Measurements from ENCODE around the gene BMS1. TPM values are rescaled to one million over a fixed set of nuclear protein-coding genes. Genes with fewer than 3 reads are reported as not detected.
A peak's percentile ranks its signal among the peaks of the same experiment; 100 is the strongest.
"Not testable (repeated sequence)": the region's sequence is repeated elsewhere in the genome, so short reads cannot be mapped to it uniquely, and the experiment has no call there.

BMS1 gene
- total RNA-seq, 1 experiment from 2014 or later = 35.9 TPM

DNA sequence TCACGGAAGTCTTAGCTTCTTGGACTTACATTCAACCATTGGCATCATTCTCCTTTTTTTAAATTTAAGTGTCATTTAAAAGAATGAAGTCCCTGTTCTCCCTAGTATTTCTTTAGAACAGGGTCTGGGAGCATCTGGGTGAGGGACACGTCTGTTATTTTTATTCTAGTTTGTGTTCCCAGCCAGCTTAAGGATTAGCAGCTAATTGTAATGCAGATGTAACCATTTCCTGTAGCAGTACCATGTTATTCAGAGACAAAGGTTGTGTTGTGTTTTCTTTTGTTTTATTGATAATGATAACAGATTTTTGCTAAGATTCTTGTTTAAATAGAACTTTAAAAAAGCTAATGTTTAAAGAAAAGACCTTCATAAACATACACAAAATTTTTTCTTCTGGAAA lies 34.3 kb downstream of the BMS1 start:
- intact Hi-C loops (cut with micrococcal nuclease; ENCODE audit: unreplicated experiment) = no loop called here
- POLR2A ChIA-PET (ENCODE audit: low non-redundant PET) = no interaction called here
- no peak overlapping the region for H3K4me3 ChIP-seq (ENCODE audit: low read depth, low read length, poor library complexity, severe bottlenecking)
- peaks cover 5% of the 10 kb centered on the region for H3K9me3 ChIP-seq (ENCODE audit: low read depth, low read length, poor library complexity, severe bottlenecking)
- H3K27me3 ChIP-seq (replicated peaks; ENCODE audit: insufficient read depth, low read depth, low read length, poor library complexity) = no peaks in the 10 kb centered on the region
- H3K4me1 ChIP-seq (ENCODE audit: insufficient read depth, low read length, poor library complexity, severe bottlenecking) = peaks cover 6% of the 10 kb centered on the region
- DNase-seq (ENCODE audit: low spot score) = peak; percentile 51
- H3K36me3 ChIP-seq (ENCODE audit: insufficient read depth, low read length, poor library complexity, severe bottlenecking) = peaks cover 29% of the 10 kb centered on the region
- H3K27ac ChIP-seq (ENCODE audit: low read depth, low read length, poor library complexity, severe bottlenecking) = peak overlapping the region; percentile 9
- CTCF ChIA-PET = no interaction called here
- TF ChIP-seq EZH2 (IDR thresholded peaks at IDR 0.05; ENCODE audit: borderline replicate concordance, low read depth, low read length, poor library complexity, severe bottlenecking) = no peak
- TF ChIP-seq, protein P1, sequence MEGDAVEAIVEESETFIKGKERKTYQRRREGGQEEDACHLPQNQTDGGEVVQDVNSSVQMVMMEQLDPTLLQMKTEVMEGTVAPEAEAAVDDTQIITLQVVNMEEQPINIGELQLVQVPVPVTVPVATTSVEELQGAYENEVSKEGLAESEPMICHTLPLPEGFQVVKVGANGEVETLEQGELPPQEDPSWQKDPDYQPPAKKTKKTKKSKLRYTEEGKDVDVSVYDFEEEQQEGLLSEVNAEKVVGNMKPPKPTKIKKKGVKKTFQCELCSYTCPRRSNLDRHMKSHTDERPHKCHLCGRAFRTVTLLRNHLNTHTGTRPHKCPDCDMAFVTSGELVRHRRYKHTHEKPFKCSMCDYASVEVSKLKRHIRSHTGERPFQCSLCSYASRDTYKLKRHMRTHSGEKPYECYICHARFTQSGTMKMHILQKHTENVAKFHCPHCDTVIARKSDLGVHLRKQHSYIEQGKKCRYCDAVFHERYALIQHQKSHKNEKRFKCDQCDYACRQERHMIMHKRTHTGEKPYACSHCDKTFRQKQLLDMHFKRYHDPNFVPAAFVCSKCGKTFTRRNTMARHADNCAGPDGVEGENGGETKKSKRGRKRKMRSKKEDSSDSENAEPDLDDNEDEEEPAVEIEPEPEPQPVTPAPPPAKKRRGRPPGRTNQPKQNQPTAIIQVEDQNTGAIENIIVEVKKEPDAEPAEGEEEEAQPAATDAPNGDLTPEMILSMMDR (conservative IDR thresholded peaks at IDR 0.05; ENCODE audit: low read depth, low read length) = no peak
- no TSS peak for BruUV-seq (replicated peaks)

DNA sequence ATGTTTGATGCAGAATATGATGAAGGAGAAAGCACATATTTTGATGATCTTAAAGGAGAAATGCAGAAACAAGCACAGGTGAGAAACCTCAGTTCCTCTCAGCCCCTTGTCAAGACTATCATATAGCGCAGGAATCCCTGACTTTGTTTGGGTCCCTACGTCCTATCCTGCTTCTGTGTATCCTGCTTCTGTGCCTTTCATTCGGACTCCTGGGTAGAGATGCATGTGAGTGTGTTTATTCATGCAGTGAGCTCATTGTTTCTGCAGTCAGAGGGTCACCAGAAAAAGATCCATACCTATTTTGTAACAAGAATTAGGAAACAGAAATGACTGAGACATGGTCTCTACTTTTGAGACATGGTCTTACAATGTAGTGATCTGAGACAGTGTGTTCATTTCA lies 34.8 kb downstream of the BMS1 start:
- BruUV-seq (replicated peaks); H3K9me3 ChIP-seq (ENCODE audit: low read depth, low read length, poor library complexity, severe bottlenecking); CTCF ChIA-PET; H3K4me1 ChIP-seq (ENCODE audit: insufficient read depth, low read length, poor library complexity, severe bottlenecking); intact Hi-C loops (cut with micrococcal nuclease; ENCODE audit: unreplicated experiment); DNase-seq (ENCODE audit: low spot score); POLR2A ChIA-PET (ENCODE audit: low non-redundant PET); H3K4me3 ChIP-seq (ENCODE audit: low read depth, low read length, poor library complexity, severe bottlenecking); H3K27me3 ChIP-seq (replicated peaks; ENCODE audit: insufficient read depth, low read depth, low read length, poor library complexity): not testable (repeated sequence)
- peaks cover 32% of the 10 kb centered on the region for H3K36me3 ChIP-seq (ENCODE audit: insufficient read depth, low read length, poor library complexity, severe bottlenecking)
- H3K27ac ChIP-seq (ENCODE audit: low read depth, low read length, poor library complexity, severe bottlenecking) = peak overlapping the region; percentile 9

DNA sequence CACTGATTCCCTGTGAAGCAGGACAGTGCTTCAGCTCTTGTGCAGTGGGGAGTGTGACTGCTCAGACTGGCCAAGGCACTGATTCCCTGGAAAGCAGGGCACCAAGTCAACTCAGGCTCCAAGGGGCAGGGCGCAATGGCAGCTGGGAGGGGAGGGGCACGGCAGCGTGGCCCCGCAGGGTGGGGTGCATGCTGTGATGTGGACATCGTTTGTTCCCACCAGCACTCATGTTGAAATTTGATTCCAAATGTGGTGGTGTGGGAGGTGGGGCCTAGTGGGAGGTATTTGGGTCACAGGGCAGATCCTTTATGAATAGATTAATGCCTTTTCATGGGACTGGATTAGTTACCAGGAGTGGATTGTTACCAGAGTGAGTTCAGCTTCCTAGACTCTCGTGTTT lies 44.2 kb downstream of the BMS1 start:
- H3K9me3 ChIP-seq (ENCODE audit: low read depth, low read length, poor library complexity, severe bottlenecking); H3K27ac ChIP-seq (ENCODE audit: low read depth, low read length, poor library complexity, severe bottlenecking); H3K4me1 ChIP-seq (ENCODE audit: insufficient read depth, low read length, poor library complexity, severe bottlenecking); CTCF ChIA-PET; POLR2A ChIA-PET (ENCODE audit: low non-redundant PET); BruUV-seq (replicated peaks); DNase-seq (ENCODE audit: low spot score); H3K4me3 ChIP-seq (ENCODE audit: low read depth, low read length, poor library complexity, severe bottlenecking); intact Hi-C loops (cut with micrococcal nuclease; ENCODE audit: unreplicated experiment); H3K27me3 ChIP-seq (replicated peaks; ENCODE audit: insufficient read depth, low read depth, low read length, poor library complexity): not testable (repeated sequence)
- peaks cover 45% of the 10 kb centered on the region for H3K36me3 ChIP-seq (ENCODE audit: insufficient read depth, low read length, poor library complexity, severe bottlenecking)

DNA sequence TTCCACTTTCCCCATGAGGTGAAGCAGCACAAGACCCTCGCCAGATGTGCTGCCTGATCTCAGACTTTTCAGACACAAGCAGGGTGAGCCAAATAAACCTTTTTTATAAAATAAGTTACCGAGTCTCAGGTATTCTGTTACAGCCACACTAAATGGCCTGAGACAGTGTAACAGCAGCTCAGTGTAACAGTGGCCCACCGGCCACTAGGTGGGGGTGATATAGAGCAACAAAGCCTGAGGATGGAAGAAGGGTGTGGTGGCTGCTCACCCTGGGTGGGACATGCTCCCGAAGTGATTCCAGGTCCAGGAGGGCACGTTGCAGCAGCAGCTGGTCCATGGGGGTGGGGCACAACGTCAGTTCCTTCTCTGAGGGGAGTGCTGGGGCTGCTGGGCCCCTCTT lies 44.6 kb downstream of the BMS1 start:
- Histone ChIP-seq H3K27me3 (replicated peaks; ENCODE audit: insufficient read depth, low read depth, low read length, poor library complexity) (no peaks in the 10 kb centered on the region), H3K9me3 (ENCODE audit: low read depth, low read length, poor library complexity, severe bottlenecking) (no peaks in the 10 kb centered on the region), H3K4me1 (ENCODE audit: insufficient read depth, low read length, poor library complexity, severe bottlenecking) (no peaks in the 10 kb centered on the region), H3K27ac (ENCODE audit: low read depth, low read length, poor library complexity, severe bottlenecking) (no peak overlapping the region), H3K4me3 (ENCODE audit: low read depth, low read length, poor library complexity, severe bottlenecking) (no peak overlapping the region), H3K36me3 (ENCODE audit: insufficient read depth, low read length, poor library complexity, severe bottlenecking) (peaks cover 46% of the 10 kb centered on the region)
- BruUV-seq (replicated peaks) = no TSS peak
- intact Hi-C loops (cut with micrococcal nuclease; ENCODE audit: unreplicated experiment) = no loop called here
- TF ChIP-seq EZH2 (IDR thresholded peaks at IDR 0.05; ENCODE audit: borderline replicate concordance, low read depth, low read length, poor library complexity, severe bottlenecking) = no peak
- TF ChIP-seq, protein P1 (conservative IDR thresholded peaks at IDR 0.05; ENCODE audit: low read depth, low read length) = 0 out of 2 replicates have a peak, but pooled peaks have one; percentile 23
- ChIA-PET POLR2A (ENCODE audit: low non-redundant PET) (no interaction called here), CTCF (no interaction called here)
- DNase-seq (ENCODE audit: low spot score) = peak; percentile 9

DNA sequence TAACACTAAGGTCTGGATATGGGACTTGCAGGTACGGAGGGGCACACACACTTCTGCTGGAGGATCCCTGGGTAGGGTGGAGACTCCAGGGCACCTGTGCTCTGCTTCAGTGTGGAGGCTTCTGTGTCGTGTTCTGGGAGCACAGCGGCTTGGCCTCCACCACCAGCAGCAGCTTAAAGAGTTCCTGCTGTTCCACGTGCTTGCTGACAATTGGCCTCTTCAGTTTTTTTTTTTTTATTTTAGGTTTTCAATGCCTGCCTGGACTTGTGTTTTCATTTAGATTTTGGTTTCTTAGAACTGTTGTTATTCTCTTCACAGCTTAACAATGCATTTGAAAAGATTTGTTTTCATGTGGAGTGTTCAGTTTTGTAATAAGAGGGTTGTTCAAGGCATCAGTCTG lies 45.8 kb downstream of the BMS1 start:
- POLR2A ChIA-PET (ENCODE audit: low non-redundant PET); DNase-seq (ENCODE audit: low spot score); H3K27me3 ChIP-seq (replicated peaks; ENCODE audit: insufficient read depth, low read depth, low read length, poor library complexity); CTCF ChIA-PET; intact Hi-C loops (cut with micrococcal nuclease; ENCODE audit: unreplicated experiment); H3K27ac ChIP-seq (ENCODE audit: low read depth, low read length, poor library complexity, severe bottlenecking); H3K4me1 ChIP-seq (ENCODE audit: insufficient read depth, low read length, poor library complexity, severe bottlenecking); H3K4me3 ChIP-seq (ENCODE audit: low read depth, low read length, poor library complexity, severe bottlenecking); BruUV-seq (replicated peaks); H3K9me3 ChIP-seq (ENCODE audit: low read depth, low read length, poor library complexity, severe bottlenecking): not testable (repeated sequence)
- peaks cover 39% of the 10 kb centered on the region for H3K36me3 ChIP-seq (ENCODE audit: insufficient read depth, low read length, poor library complexity, severe bottlenecking)
